Common myeloid progenitor, CD34-positive (primary cell): ENCODE data around the gene ACSBG1.
"Not testable (repeated sequence)": the region's sequence is repeated elsewhere in the genome, so short reads cannot be mapped to it uniquely, and the experiment has no call there.

ENCODE experiments used
- CTCF ChIA-PET: fragments of 350-600 bp; sonication (Branson Sonifier 250); formaldehyde crosslinking; loops from one replicate; lab custom pipeline; 2021; ENCODE audit warnings: antibody characterized with exemption; lab: Charles Lee
- POLR2A ChIA-PET: fragments of 350-600 bp; sonication (Branson Sonifier 250); formaldehyde crosslinking; loops from one replicate; lab custom pipeline; 2021; ENCODE audit warnings: antibody characterized with exemption; lab: Charles Lee
- DNase-seq, 3 donors: peaks; one replicate each; pipeline versions ENCODE4 v3.0.0 to v3.0.0-alpha.2; 2013
- H3K27ac ChIP-seq, 2 experiments: 1 replicate in 1 of 2; 2 replicates in 1 of 2; pipeline ENCODE4 v1.7.0; 2013; ENCODE audit warnings: inconsistent platforms in 2 of 2, low read length in 2 of 2, mild to moderate bottlenecking in 2 of 2, low read depth in 1 of 2, moderate library complexity in 1 of 2; ENCODE audit not compliant: severe bottlenecking in 2 of 2, insufficient read depth in 1 of 2, poor library complexity in 1 of 2
- H3K27me3 ChIP-seq, 5 experiments: replicated peaks in 2 of 5; 1 replicate in 3 of 5; 2 replicates in 2 of 5; pipeline versions ENCODE4 v1.6.1 to v1.7.0; 2013; ENCODE audit warnings: low read length in 4 of 5, mild to moderate bottlenecking in 2 of 5, moderate library complexity in 2 of 5, inconsistent platforms in 1 of 5; ENCODE audit not compliant: insufficient read depth in 5 of 5, control insufficient read depth in 4 of 5
- H3K36me3 ChIP-seq, 4 experiments: 1 replicate in 2 of 4; 2 replicates in 2 of 4; pipeline versions ENCODE4 v1.6.1 to v1.7.0; 2013; ENCODE audit warnings: low read length in 3 of 4, control low read depth in 1 of 4, mild to moderate bottlenecking in 1 of 4; ENCODE audit not compliant: control insufficient read depth in 4 of 4, insufficient read depth in 4 of 4
- H3K4me1 ChIP-seq, 4 experiments: 1 replicate in 3 of 4; 2 replicates in 1 of 4; pipeline versions ENCODE4 v1.6.1 to v1.7.1; 2013; ENCODE audit warnings: low read length in 3 of 4, mild to moderate bottlenecking in 3 of 4, control low read depth in 1 of 4, inconsistent platforms in 1 of 4, moderate library complexity in 1 of 4; ENCODE audit not compliant: control insufficient read depth in 4 of 4, insufficient read depth in 4 of 4; ENCODE audit errors: control extremely low read depth in 1 of 4
- H3K4me3 ChIP-seq, 7 experiments: 1 replicate in 4 of 7; 2 replicates in 3 of 7; pipeline versions ENCODE4 v1.5.1 to v1.7.0; 2013; ENCODE audit warnings: mild to moderate bottlenecking in 7 of 7, low read length in 6 of 7, moderate library complexity in 6 of 7, inconsistent platforms in 2 of 7, low read depth in 2 of 7, control low read depth in 1 of 7; ENCODE audit not compliant: insufficient read depth in 4 of 7, control insufficient read depth in 1 of 7; ENCODE audit errors: extremely low read depth in 1 of 7
- H3K9me3 ChIP-seq, 5 experiments: 1 replicate in 4 of 5; 2 replicates in 1 of 5; pipeline versions ENCODE4 v1.6.1 to v1.7.1; 2013; ENCODE audit warnings: low read length in 4 of 5, mild to moderate bottlenecking in 2 of 5, inconsistent platforms in 1 of 5, low read depth in 1 of 5, moderate library complexity in 1 of 5; ENCODE audit not compliant: control insufficient read depth in 4 of 5, insufficient read depth in 2 of 5; ENCODE audit errors: control extremely low read depth in 1 of 5
- WGBS: methylation state at CpG from one replicate; pipeline ENCODE4 v1.1.5; 2013; ENCODE audit not compliant: insufficient coverage; 5-methylcytosine and 5-hydroxymethylcytosine counted together

ACSBG1 gene

GRCh38 chr15:78255421-78256043, 21.2 kb upstream of the ACSBG1 start:
- DNase-seq: no peak
- WGBS: 100% methylated on average over 1 of the region's 1 CpG
- H3K9me3 ChIP-seq: no peaks in the 10 kb centered on the region
- no peak overlapping the region for H3K27ac ChIP-seq
- ChIA-PET CTCF (interaction anchor here (1.9 kb wide), 1 partner anchor 16 kb away, joined by 4 read pairs; no protein-coding TSS in a partner anchor), POLR2A (no interaction called here)
- no peaks in the 10 kb centered on the region for H3K4me1 ChIP-seq
- H3K36me3 ChIP-seq: no peaks in the 10 kb centered on the region
- no peaks in the 10 kb centered on the region for H3K27me3 ChIP-seq
- no peak overlapping the region for H3K4me3 ChIP-seq

GRCh38 chr15:78251136-78251535, 16.8 kb upstream of the ACSBG1 start:
- DNase-seq: no peak
- H3K27me3 ChIP-seq: no peaks in the 10 kb centered on the region
- no peak overlapping the region for H3K27ac ChIP-seq
- no peaks in the 10 kb centered on the region for H3K36me3 ChIP-seq
- no peaks in the 10 kb centered on the region for H3K4me1 ChIP-seq
- WGBS: 95% methylated on average over 9 of the region's 9 CpGs
- H3K9me3 ChIP-seq: no peaks in the 10 kb centered on the region
- CTCF ChIA-PET: interaction anchor here (0.8 to 2.9 kb wide), 5 partner anchors 9 to 142 kb away, joined by 4 to 10 read pairs (median 5); no protein-coding TSS in a partner anchor
- POLR2A ChIA-PET: no interaction called here
- no peak overlapping the region for H3K4me3 ChIP-seq

DNA sequence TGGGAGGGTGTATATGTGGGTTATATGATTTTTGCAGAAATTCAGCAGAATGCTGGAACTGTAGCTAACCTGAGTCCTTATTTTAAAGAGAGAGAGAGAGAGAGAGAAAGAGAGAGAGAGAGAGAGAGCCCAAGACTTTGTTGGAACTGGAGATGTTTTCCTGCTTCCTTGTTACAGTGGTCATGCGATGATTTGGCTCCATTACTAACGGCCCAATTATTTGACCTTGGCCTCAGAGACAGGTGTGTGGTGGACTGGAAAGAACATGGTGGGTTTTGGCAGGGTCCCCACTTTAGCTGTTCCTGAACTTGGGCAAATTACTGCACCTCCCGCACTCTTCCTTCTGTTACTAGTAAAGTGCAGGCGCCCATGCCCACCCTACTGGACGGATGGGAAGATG, 14.8 kb upstream of the ACSBG1 start:
- Histone ChIP-seq H3K9me3 (no peaks in the 10 kb centered on the region), H3K4me3 (no peak overlapping the region), H3K36me3 (no peaks in the 10 kb centered on the region), H3K27me3 (no peaks in the 10 kb centered on the region), H3K4me1 (peaks cover 0 to 7% (median 0%) of the 10 kb centered on the region in 4 experiments), H3K27ac (no peak overlapping the region)
- 100% methylated on average over 2 of the region's 5 CpGs for WGBS
- no peak for DNase-seq
- CTCF ChIA-PET: interaction anchor here (2.9 kb wide), 1 partner anchor 9 kb away, joined by 10 read pairs; no protein-coding TSS in a partner anchor
- POLR2A ChIA-PET: no interaction called here

DNA sequence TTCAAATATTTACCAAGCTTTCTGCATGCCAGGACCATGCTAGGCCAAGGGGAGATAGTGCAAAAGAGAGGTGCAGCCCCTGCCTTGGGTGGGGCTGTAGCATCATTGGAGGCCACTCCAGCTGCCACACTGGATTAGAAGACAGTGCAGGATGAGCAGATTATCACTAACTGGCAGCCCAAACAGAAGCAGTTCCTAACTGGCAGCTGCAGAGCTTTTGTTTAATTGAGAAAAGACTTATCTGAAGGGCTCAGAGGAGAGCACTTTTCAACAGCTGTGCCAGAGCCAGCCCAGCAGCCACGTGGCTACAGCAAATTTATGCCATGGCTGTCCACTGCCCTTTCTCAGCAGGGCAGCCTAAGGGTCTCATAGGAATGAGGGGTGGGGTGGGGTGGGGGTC, 13.5 kb upstream of the ACSBG1 start:
- POLR2A ChIA-PET: no interaction called here
- H3K27me3 ChIP-seq: no peaks in the 10 kb centered on the region
- 100% methylated on average over 1 of the region's 1 CpG for WGBS

GRCh38 chr15:78245976-78246620, 11.7 kb upstream of the ACSBG1 start:
- 97% methylated on average over 30 of the region's 39 CpGs for WGBS
- H3K27me3 ChIP-seq, POLR2A ChIA-PET, DNase-seq, H3K9me3 ChIP-seq, H3K4me3 ChIP-seq, H3K36me3 ChIP-seq, H3K4me1 ChIP-seq, H3K27ac ChIP-seq: not testable (repeated sequence)
- CTCF ChIA-PET: interaction anchor here (1.2 to 8.8 kb wide), 7 partner anchors 11 to 246 kb away, joined by 3 to 165 read pairs (median 4); no protein-coding TSS in a partner anchor

More for the DNA sequence above, 13.5 kb upstream of the ACSBG1 start:
- Histone ChIP-seq H3K36me3 (no peaks in the 10 kb centered on the region), H3K27ac (no peak overlapping the region), H3K4me1 (peaks cover 0 to 7% (median 0%) of the 10 kb centered on the region in 4 experiments), H3K4me3 (no peak overlapping the region), H3K9me3 (no peaks in the 10 kb centered on the region)
- CTCF ChIA-PET: interaction anchor here (1.3 kb wide), 1 partner anchor 139 kb away, joined by 3 read pairs; no protein-coding TSS in a partner anchor
- peak in 2 of 3 donors; percentile 6 to 44 for DNase-seq

- 86% methylated on average over 9 of the region's 14 CpGs for WGBS
- POLR2A ChIA-PET, DNase-seq, H3K9me3 ChIP-seq, H3K27me3 ChIP-seq, H3K36me3 ChIP-seq, H3K27ac ChIP-seq, H3K4me1 ChIP-seq, H3K4me3 ChIP-seq: not testable (repeated sequence)
- CTCF ChIA-PET: interaction anchor here (1.0 to 8.8 kb wide), 8 partner anchors 11 to 246 kb away, joined by 3 to 165 read pairs (median 4); no protein-coding TSS in a partner anchor
These were observed 11.0 kb upstream of the ACSBG1 start for GRCh38 chr15:78245392-78245791.

DNA sequence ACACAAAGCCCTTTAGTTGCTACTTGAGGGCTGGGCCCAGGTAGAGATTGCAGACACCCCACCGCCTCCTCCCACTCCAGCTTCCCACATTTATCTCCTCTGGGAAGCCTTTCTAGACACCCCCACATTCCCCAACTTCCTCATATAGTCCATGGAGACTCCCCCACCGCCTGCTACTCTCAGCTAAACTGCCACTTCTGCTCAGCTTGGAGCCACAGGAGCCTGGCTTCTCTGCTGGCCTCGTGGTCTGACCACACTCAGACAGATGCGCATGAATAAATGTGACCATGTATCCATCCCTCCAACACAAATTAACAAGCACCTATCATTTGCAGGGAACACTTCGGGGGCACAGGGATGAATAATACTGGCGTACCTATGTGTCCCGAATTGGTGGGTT, 10.5 kb upstream of the ACSBG1 start:
- CTCF ChIA-PET: interaction anchor here (1.0 to 8.8 kb wide), 8 partner anchors 9 to 245 kb away, joined by 3 to 165 read pairs (median 4); no protein-coding TSS in a partner anchor
- 60% methylated on average over 7 of the region's 7 CpGs for WGBS
- peaks cover 0 to 7% (median 0%) of the 10 kb centered on the region in 4 experiments for H3K4me1 ChIP-seq
- H3K36me3 ChIP-seq: no peaks in the 10 kb centered on the region
- peaks cover 0 to 4% (median 0%) of the 10 kb centered on the region in 5 experiments for H3K27me3 ChIP-seq
- peak in 2 of 3 donors; percentile 28 to 51 for DNase-seq
- H3K4me3 ChIP-seq: no peak overlapping the region
- POLR2A ChIA-PET: no interaction called here
- no peaks in the 10 kb centered on the region for H3K9me3 ChIP-seq
- no peak overlapping the region for H3K27ac ChIP-seq
